Uterus (tissue), 4 donors: Measurements from ENCODE around the gene FDX1. TPM values are rescaled to one million over a fixed set of nuclear protein-coding genes. Genes with fewer than 3 reads are reported as not detected.
"Not testable (repeated sequence)": the region's sequence is repeated elsewhere in the genome, so short reads cannot be mapped to it uniquely, and the experiment has no call there.

Experiments
- DNase-seq, 2 donors: peaks; one replicate each; pipeline ENCODE4 v3.0.0-alpha.2; 2019 to 2020
- H3K27ac ChIP-seq, 2 donors: fragments of 200-600 bp; sonication (generic); 1 replicate in 1 of 2; 2 replicates in 1 of 2; pipeline ENCODE4 v1.5.1; 2016 to 2018
- H3K27me3 ChIP-seq, 2 donors: fragments of 200-600 bp; sonication (generic); one replicate each; pipeline ENCODE4 v1.5.1; 2018 to 2019; ENCODE audit warnings: control low read depth in 1 of 2
- H3K36me3 ChIP-seq, 2 donors: fragments of 200-600 bp; sonication (generic); one replicate each; pipeline ENCODE4 v1.5.1; 2019; ENCODE audit warnings: control low read depth in 1 of 2
- H3K4me1 ChIP-seq, 2 donors: fragments of 200-600 bp; sonication (generic); one replicate each; pipeline ENCODE4 v1.5.1; 2018 to 2019; ENCODE audit warnings: control low read depth in 1 of 2
- H3K4me3 ChIP-seq, 2 donors: fragments of 200-600 bp; sonication (generic); 1 replicate in 1 of 2; 2 replicates in 1 of 2; pipeline ENCODE4 v1.5.1; 2018 to 2019; ENCODE audit warnings: mild to moderate bottlenecking in 1 of 2
- H3K9me3 ChIP-seq, 2 donors: fragments of 200-600 bp; sonication (generic); one replicate each; pipeline ENCODE4 v1.5.1; 2019; ENCODE audit warnings: control low read depth in 1 of 2
- POLR2A ChIP-seq, 2 donors: fragments of 450-650 bp; IDR thresholded peaks; one replicate each; pipeline ENCODE4 v1.6.1; 2016; ENCODE audit warnings: antibody characterized with exemption in 2 of 2, mild to moderate bottlenecking in 1 of 2, moderate library complexity in 1 of 2
- intact Hi-C: fragments of 100-400 bp; cut with DNase I; formaldehyde crosslinking; loops from one replicate; pipeline ENCODE4 v1.15.1; 2023; ENCODE audit warnings: low total_unique reads
- total RNA-seq, 4 donors: library from RNA; depleted of rRNA in 3 of 4; stranded (reverse); fragments of >200 nt in 3 of 4; gene quantifications; one replicate each; pipeline versions ENCODE4 v1.1.0 to v1.2.4, GENCODE V29; 2014 to 2023
- TF ChIP-seq, protein P1 (sequence below), 4 experiments: fragments of 200-600 bp in 2 of 4; fragments of 450-650 bp in 2 of 4; sonication (generic) in 2 of 4; IDR thresholded peaks; one replicate each; pipeline ENCODE4 v1.5.1; 2016 to 2019; ENCODE audit warnings: antibody characterized with exemption in 4 of 4, mild to moderate bottlenecking in 2 of 4, moderate library complexity in 1 of 4
- donor health status: DM: yes; HTN: yes; CAD: no.

FDX1 gene
- total RNA-seq, result 10 to 100 TPM in 3 of 4 donors, under 1 TPM in 1; 0.77 to 26.5 (median 15.4) TPM

DNA sequence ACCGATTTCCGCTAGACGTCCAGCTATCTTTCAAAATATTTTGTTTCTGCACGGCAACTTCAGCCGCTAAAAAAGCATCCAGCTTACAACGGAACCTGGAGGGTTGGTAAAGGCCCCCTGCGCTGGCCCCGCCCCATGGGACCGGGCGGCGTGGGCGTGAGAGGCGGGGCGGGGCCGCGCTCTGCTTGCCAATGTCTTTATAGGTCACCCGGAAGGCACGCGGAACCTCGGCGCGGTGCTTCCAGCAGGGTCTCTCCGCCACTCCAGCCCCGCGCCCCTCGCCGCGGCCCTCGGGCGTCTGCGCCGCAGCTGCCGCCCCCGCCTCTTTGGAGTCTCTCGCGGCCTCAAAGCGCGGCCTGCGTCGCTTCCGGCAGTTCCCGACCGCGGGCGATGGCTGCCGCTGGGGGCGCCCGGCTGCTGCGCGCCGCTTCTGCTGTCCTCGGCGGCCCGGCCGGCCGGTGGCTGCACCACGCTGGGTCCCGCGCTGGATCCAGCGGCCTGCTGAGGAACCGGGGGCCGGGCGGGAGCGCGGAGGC, at the start of gene FDX1:
Gene FDX1 (plus strand): TSS at position 218 of the 536 bp plus-strand sequence. CDS start 173 bp downstream, at position 391.
- Histone ChIP-seq H3K9me3 (no peaks in the 10 kb centered on the region), H3K27ac (peak within 1 kb of the TSS; percentile 91 to 97), H3K4me3 (peak within 1 kb of the TSS; percentile 70), H3K27me3 (no peaks in the 10 kb centered on the region), H3K36me3 (no peaks in the 10 kb centered on the region), H3K4me1 (no peaks in the 10 kb centered on the region)
- DNase-seq, result peak; percentile 72 to 79
- intact Hi-C loops, result no loop called here
- TF ChIP-seq POLR2A (IDR thresholded peaks at IDR 0.05), result peak in 1 of 2 donors; percentile 65
- TF ChIP-seq, protein P1, sequence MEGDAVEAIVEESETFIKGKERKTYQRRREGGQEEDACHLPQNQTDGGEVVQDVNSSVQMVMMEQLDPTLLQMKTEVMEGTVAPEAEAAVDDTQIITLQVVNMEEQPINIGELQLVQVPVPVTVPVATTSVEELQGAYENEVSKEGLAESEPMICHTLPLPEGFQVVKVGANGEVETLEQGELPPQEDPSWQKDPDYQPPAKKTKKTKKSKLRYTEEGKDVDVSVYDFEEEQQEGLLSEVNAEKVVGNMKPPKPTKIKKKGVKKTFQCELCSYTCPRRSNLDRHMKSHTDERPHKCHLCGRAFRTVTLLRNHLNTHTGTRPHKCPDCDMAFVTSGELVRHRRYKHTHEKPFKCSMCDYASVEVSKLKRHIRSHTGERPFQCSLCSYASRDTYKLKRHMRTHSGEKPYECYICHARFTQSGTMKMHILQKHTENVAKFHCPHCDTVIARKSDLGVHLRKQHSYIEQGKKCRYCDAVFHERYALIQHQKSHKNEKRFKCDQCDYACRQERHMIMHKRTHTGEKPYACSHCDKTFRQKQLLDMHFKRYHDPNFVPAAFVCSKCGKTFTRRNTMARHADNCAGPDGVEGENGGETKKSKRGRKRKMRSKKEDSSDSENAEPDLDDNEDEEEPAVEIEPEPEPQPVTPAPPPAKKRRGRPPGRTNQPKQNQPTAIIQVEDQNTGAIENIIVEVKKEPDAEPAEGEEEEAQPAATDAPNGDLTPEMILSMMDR (IDR thresholded peaks at IDR 0.05), result peak; percentile 37 to 88 (median 82)

DNA sequence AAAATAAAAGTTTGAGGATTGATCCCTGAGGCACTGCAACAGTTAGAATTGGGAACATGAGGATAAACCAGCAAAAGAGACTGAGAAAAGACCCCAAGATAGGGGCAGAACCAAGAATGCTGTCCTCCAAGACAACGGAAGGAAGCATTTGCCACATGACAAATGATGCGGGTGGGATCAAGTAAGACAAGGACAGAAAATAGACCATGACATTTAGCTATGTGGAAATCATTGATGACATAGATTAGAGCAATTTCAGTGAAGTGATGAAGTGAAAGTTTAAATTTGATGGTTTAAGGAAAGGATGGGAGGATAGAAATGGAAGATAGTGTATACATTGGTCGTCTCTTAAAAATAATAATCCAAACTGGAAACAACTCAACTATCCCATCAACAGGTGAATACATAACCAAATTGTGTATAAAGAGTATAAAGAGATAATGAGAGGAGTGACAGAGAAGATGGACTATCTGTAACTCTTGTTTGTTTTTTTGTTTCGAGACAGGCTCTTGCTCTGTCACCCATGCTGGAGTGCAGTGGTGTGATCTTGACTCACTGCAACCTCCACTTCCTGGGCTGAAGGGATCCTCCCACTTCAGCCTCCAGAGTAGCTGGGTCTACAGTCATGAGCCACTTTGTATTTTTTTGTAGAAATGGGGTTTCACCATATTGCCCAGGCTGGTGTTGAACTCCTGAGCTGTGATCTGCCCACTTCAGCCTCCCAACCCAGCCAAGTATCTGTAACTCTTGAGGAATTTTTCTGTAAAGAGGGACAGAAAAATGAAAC, 48.7 kb upstream of the FDX1 start:
- H3K4me3 ChIP-seq, result no peak overlapping the region
- no peak overlapping the region for H3K27ac ChIP-seq
- no peaks in the 10 kb centered on the region for H3K9me3 ChIP-seq
- no peaks in the 10 kb centered on the region for H3K36me3 ChIP-seq
- no peak for DNase-seq
- TF ChIP-seq POLR2A (IDR thresholded peaks at IDR 0.05), result no peak
- TF ChIP-seq, protein P1 (IDR thresholded peaks at IDR 0.05), result no peak
- H3K4me1 ChIP-seq, result no peaks in the 10 kb centered on the region
- intact Hi-C loops, result no loop called here
- no peaks in the 10 kb centered on the region for H3K27me3 ChIP-seq

- H3K4me3 ChIP-seq, H3K36me3 ChIP-seq, H3K27me3 ChIP-seq, intact Hi-C loops, H3K27ac ChIP-seq, H3K9me3 ChIP-seq, H3K4me1 ChIP-seq, DNase-seq: not testable (repeated sequence)
These were observed 41.5 kb upstream of the FDX1 start for GRCh38 chr11:110388231-110388630.

DNA sequence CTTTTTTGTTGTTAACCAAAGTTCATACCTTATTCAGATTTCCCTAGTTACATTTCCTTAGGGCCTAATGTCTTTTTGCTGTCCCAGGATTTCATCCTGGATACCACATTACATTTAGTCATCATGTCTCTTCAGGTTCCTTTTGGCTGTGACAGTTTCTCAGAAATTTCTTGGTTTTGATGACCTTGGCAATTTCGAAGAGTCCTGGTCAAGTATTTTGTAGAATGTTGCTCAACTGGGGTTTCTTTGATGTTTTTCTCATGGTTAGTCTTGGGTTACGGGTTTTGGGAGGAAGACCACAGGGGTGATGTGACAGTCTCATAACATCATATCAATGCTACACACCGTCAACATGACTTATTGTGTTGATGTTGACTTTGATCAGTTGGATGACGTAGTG, 39.8 kb upstream of the FDX1 start:
- Histone ChIP-seq H3K36me3 (no peaks in the 10 kb centered on the region), H3K4me1 (no peaks in the 10 kb centered on the region), H3K9me3 (no peaks in the 10 kb centered on the region), H3K27me3 (no peaks in the 10 kb centered on the region), H3K4me3 (no peak overlapping the region), H3K27ac (no peak overlapping the region)
- TF ChIP-seq, protein P1 (IDR thresholded peaks at IDR 0.05), result no peak
- no peak for DNase-seq
- intact Hi-C loops, result no loop called here

- intact Hi-C loops, result no loop called here
- Histone ChIP-seq H3K4me3 (no peak overlapping the region), H3K9me3 (no peaks in the 10 kb centered on the region), H3K36me3 (no peaks in the 10 kb centered on the region), H3K4me1 (no peaks in the 10 kb centered on the region), H3K27ac (no peak overlapping the region), H3K27me3 (no peaks in the 10 kb centered on the region)
- TF ChIP-seq, protein P1 (IDR thresholded peaks at IDR 0.05), result no peak
- TF ChIP-seq POLR2A (IDR thresholded peaks at IDR 0.05), result no peak
- DNase-seq, result no peak
These were observed 37.7 kb upstream of the FDX1 start for GRCh38 chr11:110392056-110392455.

DNA sequence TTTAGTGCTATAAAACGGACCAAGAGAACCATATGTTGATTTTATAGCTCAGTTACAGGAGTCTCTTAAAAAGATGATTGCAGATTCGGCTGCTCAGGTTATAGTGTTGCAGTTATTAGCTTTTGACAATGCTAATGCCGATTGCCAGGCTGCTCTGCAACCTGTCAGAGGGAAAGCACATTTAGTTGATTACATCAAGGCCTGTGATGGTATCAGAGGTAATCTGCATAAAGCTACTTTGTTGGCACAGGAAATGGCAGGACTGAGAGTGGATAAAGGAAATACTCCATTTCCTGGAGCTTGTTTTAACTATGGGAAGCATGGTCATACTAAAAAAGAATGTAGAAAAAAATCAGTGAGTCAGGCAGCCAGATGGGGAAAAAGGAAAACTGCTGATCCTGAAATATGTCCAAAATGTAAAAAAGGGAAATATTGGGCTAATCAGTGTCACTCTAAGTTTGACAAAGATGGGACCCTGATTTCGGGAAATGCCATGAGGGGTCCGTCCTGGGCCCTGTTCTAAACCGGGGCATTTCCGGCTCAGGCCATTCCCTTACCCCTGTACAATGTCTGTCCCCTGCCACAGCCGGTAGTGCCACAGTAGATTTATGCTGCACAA, 32.0 kb upstream of the FDX1 start:
- not testable (repeated sequence) for H3K4me1 ChIP-seq, DNase-seq

GRCh38 chr11:110403585-110403984, 26.2 kb upstream of the FDX1 start:
- intact Hi-C loops, H3K27me3 ChIP-seq, H3K36me3 ChIP-seq, H3K4me1 ChIP-seq, DNase-seq, H3K9me3 ChIP-seq, H3K4me3 ChIP-seq, H3K27ac ChIP-seq: not testable (repeated sequence)

More for the DNA sequence above, 32.0 kb upstream of the FDX1 start:
- H3K9me3 ChIP-seq, intact Hi-C loops, H3K36me3 ChIP-seq, H3K27me3 ChIP-seq, H3K4me3 ChIP-seq, H3K27ac ChIP-seq: not testable (repeated sequence)

GRCh38 chr11:110405636-110406035, 24.1 kb upstream of the FDX1 start:
- H3K4me1 ChIP-seq, H3K4me3 ChIP-seq, H3K9me3 ChIP-seq, DNase-seq, H3K27ac ChIP-seq, H3K27me3 ChIP-seq, intact Hi-C loops, H3K36me3 ChIP-seq: not testable (repeated sequence)
